HG03442 (cell line): ENCODE measurements around the gene EPC2.

Source experiments
- ATAC-seq: cut with Tn5 transposase; IDR thresholded peaks from one replicate; pipeline ENCODE4 v1.9.1; 2021; ENCODE audit warnings: mild to moderate bottlenecking, moderate library complexity; ENCODE audit not compliant: unreplicated experiment

The EPC2 gene, protein sequence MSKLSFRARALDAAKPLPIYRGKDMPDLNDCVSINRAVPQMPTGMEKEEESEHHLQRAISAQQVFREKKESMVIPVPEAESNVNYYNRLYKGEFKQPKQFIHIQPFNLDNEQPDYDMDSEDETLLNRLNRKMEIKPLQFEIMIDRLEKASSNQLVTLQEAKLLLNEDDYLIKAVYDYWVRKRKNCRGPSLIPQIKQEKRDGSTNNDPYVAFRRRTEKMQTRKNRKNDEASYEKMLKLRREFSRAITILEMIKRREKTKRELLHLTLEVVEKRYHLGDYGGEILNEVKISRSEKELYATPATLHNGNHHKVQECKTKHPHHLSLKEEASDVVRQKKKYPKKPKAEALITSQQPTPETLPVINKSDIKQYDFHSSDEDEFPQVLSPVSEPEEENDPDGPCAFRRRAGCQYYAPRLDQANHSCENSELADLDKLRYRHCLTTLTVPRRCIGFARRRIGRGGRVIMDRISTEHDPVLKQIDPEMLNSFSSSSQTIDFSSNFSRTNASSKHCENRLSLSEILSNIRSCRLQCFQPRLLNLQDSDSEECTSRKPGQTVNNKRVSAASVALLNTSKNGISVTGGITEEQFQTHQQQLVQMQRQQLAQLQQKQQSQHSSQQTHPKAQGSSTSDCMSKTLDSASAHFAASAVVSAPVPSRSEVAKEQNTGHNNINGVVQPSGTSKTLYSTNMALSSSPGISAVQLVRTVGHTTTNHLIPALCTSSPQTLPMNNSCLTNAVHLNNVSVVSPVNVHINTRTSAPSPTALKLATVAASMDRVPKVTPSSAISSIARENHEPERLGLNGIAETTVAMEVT

DNA sequence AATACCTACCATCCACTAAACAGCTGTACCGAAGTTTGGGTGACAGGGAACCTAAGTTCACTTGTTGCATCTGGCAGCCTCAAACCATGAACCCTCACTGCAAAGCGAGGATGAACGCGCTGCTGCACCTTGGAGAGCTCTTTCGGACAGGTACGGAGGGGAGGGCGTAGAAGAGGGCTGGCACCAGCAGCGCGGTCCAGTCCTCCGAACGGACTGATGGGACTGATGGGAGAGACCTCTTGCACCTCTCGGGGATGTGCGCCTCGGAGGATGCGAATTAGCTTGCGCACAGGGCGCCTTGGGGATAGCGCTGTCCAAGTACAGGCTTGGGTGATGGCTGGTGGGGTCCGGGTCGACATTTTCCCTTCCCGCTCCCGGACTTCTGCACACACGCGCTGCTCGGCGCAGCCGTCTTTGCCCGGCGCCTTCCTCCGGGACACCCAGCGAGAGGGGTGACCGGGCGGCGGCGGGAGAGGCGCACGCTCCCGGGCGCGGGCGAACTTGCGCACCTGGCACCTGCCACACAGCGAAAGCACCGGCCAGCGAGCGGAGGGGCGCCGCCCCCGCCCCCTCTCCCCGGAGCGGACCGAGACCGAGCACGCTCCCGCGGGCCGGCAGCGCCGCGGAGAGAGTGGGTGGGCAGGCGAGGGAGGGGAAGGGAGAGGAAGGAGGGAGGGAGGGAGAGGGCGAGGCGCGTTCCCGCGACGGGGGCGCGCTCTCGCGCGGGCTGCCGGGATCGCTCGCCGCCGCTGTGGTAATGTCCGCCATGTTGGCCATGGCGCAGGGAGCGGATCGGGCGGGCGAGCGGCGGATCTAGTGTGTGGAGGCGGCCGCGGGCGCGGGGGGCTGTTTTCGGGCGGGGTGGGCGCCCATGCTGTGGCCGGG is at the start of gene EPC2:
TSS of gene EPC2 (plus strand) at position 754 of the 885 bp plus-strand sequence. CDS start 267 bp downstream, outside the sequence.
- peak; percentile 50 for ATAC-seq

DNA sequence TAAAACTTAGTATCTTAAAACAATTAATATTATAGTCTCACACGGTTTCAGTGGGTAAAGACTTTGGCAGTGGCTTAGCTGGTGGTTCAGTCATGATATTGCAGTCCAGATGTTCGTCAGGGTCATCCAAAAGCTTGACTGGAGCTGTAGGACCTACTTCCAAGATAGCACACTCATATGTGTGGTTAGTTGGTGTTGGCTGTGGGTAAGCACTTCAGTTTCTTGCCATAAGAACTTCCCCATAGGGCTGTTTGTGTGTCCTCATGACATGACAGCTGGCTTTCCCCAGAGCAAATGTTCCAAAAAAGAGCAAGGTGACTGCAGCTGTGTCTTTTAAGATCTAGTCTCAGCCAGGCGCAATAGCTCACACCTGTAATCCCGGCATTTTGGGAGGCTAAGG is 48.5 kb upstream of the EPC2 start:
- ATAC-seq: no peak

DNA sequence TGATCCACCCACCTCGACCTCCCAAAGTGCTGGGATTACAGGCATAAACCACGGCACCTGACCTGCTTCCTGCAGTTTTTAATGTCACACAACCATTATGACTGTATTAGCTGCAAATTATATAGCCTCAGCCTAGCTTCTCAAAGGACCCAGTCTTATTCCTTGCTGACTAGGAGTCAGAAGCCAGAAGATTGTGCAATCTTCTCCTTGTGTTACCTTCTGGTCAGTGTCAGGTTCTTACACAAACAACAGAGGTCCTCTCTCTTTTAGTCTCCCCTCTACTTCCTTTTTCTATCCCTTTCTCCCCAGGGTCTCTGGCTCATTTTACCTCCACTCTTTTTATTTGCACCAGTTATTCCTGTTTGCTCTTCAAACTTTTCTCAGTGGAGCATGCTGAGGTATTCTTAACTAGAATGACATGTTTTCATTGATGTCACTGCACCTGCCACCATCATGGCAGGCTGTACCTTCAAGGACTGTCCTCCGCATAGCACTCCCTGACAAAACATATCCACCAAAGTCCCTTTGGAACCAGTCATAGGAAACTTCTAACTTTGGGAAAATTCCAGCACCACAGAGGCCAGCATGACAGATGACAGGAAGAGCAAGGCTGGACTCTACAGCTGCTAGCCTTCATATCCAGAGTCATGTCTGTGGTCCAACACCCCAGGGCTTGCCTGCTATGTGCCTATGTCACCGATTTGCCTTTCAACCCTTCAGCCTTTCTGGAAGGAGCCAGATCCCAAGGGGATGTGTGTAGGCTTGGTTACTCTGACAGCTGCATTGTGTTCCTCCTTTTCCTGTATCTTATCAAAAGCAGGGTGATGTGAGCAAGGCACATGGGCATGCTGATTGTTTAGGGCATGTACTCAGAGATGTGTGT is 45.2 kb upstream of the EPC2 start:
- ATAC-seq: no peak

DNA sequence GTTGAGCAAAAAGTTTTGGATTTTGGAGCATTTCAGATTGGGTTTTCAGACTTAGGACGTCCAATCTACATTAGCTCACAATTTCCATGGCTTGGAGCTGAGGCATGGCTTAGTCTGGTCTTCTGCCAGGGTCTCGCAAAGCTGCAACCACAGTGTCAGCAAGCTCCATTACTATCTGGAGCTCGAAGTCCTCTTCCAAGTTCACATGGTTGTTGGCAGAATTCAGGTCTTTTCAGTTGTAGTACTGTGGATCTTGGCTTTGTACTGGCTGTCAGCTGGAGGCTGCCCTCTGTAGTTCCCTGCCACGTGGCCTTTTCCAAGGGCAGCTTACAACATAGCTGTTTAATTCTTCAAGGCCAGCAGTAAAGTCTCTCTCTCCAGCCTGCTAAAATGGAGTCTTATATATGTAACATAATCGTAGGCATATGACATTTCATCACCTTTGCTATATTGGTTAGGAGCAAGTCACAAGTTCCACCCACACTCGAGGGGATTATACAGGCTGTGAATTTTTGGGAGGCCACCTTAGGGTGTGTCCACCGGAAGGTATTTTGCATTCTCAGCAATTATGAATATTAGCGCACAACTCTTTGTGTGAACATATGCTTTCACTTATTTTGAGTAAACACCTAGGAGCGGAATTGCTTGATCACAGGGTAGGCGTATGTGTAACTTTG is 41.5 kb upstream of the EPC2 start:
- peak; percentile 26 for ATAC-seq

DNA sequence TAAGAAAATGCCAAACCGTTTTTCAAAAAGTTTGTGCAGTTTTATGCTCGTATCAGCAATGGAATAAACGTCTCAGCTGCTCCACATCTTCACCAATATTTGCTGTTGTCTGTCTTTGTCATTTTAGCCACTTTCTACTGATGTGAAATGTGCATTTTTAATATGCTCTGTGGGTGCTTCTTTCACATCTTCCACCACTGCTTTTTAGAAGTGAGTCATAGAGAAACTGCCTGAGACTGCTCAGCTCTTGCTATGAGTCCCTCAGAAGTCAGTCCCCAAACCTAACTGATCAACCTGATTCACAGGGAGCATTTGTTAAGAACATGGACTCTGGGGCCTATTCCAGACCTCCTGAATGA is 41.0 kb upstream of the EPC2 start:
- ATAC-seq: peak; percentile 100

DNA sequence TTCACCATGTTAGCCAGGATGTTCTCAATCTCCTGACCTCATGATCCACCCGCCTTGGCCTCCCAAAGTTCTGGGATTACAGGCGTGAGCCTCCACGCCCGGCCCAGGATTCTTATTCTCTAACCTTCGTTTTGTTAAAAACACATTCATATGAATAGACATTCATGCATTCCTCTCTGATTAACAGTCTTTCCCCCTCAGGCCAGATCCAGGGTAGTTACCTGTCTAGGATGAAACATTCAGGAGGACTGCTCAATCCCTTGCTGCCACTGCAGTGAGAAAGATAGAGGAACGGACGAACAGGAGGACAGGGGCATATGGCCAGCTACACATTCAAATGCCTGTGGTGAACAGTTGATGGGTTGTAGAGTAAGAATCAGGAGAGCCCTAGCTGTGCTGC is 39.6 kb upstream of the EPC2 start:
- ATAC-seq: no peak

DNA sequence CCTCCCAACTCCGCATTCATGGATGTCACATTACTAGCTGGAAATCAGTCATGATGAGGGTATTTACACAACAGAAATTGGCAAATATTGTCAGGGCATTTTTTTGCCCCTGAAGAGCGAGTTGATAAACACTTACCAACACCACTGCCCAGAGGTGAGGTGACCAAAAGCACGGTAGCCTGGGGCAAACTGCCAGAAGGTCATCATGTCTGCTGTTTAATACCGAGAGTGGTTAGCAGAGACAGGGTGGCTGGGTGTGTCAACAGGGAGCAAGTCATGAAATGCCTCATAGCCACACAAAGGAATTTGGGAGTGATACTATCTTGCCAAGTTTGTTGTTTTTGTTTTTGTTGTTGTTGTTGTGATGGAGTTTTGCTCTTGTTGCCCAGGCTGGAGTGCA is 37.0 kb upstream of the EPC2 start:
- ATAC-seq: no peak

DNA sequence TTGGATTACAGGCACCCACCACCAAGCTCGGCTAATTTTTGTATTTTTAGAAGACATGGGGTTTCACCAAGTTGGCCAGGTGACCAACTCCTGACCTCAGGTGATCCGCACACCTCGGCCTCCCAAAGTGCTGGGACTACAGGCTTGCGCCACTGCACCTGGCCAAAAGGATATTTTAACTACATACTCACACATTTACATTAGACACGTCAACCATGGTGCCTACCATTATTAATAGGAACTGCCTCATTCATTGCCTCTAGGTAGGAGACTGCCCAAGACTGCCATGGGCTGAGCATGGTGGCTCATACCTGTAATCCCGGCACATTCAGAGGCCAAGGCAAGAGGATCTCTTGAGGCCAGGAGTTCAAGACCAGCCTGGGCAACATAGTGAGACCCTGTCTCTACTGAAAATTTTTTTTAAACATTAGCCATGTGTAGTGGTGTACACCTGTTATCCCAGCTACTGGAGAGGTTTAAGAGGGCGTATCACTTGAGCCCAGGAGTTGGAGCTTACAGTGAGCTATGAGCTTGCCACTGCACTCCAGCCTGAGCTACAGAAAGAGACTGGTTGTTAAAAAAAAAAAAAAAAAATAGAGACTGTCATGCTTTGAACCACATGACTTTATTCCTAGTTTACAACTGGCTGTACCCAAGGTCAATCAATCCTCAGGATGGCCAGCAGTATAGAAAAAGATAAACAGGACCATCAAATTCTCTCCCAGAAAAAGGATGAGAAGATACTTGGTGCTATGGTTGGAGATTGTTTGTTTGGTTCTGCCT is 31.1 kb upstream of the EPC2 start:
- no peak for ATAC-seq

DNA sequence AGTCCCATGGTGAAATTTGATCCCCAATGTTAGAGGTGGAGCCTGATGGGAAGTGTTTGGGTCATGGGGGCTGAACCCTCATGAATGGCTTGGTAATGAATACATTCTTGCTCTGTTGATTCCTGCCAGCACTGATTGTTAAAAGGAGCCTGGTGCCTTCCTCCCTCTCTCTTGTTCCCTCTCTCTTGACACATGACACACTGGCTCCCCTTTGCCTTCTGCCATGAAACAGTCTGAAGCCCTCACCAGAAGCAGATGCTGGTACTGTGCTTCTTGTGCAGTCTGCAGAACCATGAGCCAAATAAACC is 30.6 kb upstream of the EPC2 start:
- peak; percentile 19 for ATAC-seq

DNA sequence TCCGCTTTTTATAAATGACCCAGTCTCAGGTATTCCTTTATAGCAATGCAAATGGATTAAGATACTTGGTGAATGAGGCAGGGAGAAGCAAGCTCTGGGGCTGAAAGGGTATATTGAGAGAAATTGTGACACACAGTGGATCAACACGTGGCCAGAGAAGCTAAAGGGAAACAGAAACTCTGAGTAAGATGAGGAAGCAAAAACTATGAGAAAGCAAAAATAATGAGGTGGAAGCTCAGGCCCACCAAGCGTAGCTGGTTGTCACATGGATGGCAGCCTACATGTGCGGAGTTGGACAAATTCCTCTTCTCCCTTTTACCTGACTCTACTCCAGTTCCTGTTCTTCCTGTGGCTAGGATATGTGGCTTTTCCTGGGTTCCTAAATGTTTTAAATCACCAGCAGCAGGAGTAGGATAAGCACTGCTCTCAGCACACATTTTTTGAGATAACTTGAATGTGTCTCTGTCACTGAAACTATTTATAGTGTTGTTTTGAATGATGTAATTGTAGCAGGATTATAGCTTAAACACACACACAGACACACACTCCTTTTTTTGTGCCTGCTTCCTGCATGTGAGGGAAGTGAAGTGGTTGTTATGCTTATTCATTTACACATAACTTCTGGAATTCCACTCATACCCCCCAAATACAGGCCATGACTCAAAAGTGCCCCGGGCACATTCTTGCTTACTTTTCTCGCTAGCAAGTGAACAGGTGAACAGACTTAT is 30.1 kb upstream of the EPC2 start:
- peak; percentile 92 for ATAC-seq

DNA sequence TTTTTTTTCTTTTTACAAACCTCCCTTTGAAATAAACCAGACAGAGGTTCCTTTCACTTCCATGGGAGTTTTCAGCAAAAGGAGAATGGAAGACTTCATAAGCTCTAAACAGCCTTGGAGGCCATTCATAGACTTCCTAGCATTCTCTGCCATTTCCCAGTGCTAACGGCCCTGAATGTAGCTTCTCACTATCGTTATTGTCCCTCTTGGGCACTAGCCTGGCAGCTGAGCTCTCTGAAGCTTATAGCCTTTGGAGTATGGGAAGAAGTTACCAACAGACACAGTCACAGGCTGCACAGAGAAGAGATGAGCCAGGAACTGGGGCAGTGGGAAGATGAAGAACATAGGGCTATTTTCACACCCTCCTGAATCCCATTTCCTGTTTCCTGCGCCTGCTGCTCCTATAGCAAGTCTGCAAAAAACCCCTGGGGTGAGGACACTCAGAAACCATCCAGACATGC is 29.1 kb upstream of the EPC2 start:
- no peak for ATAC-seq

DNA sequence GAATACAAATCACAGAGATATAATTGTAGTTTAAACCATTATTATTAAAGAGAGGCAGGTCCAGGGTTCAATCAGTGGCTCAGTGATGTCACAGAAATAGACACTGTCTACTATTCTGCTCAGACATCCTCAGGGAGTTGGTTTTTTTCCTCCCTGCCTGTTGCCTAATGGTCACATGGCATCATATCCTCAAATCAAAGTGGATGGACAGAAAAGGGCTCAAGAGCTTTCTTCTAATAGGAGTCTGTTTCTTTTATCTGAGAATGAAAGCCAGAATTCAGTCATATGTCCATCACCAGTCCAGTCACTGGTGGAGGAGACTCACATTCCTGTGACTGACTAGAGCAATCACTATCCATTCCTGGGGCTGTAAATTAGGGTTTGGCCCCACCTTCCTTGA is 27.9 kb upstream of the EPC2 start:
- no peak for ATAC-seq

DNA sequence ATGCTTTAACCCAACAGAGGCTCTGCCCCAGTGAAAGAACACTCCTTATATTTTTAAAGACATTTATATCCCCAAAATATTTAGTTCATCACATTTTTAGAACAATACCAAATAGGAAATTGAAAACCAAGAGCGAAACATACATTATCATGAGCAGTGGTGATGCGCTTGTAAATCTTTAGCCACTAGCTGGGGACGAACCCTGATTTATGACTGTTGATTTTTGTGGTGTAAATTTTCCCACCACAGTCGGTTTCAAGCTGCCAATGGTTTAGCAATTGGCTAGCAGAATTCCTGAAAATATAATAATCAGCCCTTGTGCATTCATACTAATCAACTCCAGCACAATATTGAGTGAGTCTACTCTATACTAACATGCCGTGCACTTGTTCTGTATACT is 27.3 kb upstream of the EPC2 start:
- ATAC-seq: no peak

DNA sequence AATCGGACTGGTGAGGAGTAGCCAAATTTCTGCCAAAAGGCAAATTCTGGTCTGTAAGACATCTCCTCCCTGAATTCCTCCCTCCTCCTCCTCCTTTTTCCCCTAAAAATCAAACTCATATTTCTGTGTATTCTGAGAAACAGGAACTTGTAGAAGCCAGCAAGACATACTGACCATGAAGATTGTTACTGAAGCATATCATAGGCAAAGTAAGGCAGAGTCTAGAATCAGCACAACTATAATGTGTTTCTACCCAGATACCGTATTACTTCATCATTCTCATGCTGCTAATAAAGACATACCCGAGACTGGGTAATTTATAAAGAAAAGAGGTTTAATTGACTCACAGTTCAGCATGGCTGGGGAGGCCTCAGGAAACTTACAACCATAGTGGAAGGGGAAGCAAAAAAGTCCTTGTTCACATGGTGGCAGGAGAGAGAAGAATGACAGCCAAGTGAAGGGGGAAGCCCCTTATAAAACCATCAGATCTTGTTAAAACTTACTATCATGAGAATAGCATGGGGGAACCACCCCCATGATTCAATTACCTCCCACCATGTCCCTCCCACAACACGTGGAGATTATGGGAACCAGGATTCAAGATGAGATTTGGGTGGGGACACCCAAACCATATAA is 24.9 kb upstream of the EPC2 start:
- no peak for ATAC-seq

DNA sequence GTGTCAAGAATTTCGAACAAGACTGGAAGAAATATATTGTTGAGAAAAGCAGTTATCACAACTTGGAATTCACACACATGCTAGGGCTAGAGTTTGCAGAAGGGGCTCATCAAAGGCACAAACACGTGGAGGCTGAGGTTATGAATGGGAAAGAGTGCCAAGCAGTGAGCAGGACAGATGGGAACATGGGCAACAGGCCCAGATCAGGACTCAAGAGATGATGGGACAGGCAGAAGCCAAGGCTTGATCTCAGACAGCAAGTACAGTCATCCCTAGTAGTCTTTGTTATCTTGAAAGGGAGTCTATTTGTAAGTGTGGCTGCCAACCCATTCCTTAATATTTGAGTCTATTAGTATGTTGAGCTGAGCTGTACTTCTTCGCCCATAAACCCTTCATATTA is 22.2 kb upstream of the EPC2 start:
- no peak for ATAC-seq

DNA sequence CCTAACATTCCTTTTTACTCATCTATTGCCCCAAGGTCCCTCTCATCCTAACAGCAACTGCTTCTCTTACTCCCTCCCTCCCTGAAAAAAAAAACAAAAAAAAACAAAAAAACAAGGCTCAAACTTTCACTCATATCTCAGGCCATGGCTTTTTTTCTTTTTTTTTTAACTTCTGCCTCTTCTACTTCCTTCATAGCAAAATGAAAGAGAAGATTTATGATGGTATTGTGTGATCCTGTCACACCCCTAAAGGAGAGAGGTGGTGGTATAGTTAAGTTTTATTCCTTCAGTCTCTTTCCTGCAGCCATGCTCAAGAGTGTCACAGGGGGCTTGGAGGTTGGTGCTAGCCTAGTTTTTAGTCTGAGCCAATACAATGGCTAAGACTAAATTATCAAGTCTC is 21.5 kb upstream of the EPC2 start:
- ATAC-seq: no peak

DNA sequence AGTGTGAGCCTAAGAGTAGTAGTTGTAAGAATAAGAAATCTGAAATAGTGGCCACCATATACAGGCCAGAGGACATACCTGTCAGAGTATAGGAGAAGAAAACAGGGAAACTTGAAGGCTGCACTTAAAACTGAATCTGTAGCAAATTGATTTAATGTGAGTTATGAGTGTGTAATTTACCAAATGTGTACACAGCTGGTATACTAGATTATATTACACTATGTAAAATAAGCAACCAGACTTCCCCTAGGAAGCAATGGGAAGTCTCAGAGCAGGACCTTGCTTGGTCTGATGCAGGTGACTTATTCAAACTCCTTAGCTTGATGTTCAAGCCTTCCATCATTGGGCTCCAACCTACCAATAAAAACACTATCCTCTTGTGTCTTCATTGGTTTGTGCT is 17.3 kb upstream of the EPC2 start:
- no peak for ATAC-seq

DNA sequence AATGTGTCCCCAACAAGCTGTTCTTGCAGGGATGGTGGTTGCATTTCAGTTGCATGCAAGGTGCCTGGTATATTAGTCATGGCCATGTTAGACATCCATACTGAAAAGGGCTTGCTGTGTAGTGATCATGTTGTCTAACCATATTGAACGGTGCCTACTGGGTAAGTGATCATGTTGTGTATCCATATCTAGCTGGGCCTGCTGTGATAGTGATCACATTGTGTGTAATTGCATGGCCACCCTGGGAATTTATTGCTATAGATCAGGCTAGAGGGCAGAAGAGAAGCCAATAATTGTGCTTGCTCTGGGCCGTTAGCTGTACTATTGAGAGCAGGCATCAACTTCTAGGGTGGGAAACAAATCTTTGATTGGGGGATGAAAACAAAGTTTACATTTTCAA is 9.8 kb upstream of the EPC2 start:
- ATAC-seq: no peak
